Occipital lobe (tissue), 2 donors: ENCODE measurements around the gene PEX6. TPM values are rescaled to one million over a fixed set of nuclear protein-coding genes. Genes with fewer than 3 reads are reported as not detected.

Source experiments
- DNase-seq: peaks from one replicate; lab custom pipeline; 2025; lab: John Stamatoyannopoulos, UW
- total RNA-seq: library from RNA; depleted of rRNA; stranded (reverse); fragments of >200 nt; gene quantifications from one replicate; pipeline ENCODE4 v1.2.3, GENCODE V29; 2014

The PEX6 gene
- total RNA-seq, 1 donor from 2014 or later: 24.0 TPM

DNA sequence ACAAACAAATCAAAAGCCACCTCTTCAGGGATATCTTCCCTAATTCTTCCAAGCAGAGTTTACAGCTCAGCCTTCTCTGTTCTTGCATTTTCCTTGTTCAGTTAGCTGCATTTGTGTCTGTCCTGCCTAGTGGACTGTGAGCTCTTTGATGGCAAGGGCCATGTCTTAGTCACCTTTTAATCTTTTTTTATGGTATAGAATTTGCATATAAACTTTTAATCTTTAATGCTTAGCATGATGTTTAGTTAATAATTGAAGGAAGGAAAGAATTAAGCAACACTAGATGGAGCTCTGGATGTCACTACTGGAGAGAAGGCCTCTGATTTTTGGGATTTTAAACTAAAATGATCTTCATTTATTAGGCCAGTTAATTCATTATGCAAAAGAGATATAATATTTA is 17.5 kb upstream of the PEX6 start:
- no peak for DNase-seq

DNA sequence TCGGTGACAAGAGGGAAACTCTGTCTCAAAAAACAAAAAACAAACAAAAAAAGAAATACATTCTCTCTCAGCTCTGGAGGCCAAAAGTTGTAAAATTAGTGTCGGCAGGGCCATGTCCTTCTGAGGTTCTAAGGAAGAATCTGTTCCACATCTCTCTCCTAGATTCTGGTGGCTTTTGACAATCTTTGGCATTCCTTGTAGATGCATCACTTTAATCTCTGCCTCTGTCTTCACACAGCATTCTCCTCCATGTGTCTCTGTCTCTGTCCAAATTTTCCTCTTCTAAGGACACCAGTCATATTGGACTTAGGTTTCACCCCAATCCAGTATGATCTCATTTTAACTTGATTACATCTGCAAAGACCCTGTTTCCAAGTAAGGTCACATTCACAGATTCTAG is 14.5 kb upstream of the PEX6 start:
- no peak for DNase-seq

DNA sequence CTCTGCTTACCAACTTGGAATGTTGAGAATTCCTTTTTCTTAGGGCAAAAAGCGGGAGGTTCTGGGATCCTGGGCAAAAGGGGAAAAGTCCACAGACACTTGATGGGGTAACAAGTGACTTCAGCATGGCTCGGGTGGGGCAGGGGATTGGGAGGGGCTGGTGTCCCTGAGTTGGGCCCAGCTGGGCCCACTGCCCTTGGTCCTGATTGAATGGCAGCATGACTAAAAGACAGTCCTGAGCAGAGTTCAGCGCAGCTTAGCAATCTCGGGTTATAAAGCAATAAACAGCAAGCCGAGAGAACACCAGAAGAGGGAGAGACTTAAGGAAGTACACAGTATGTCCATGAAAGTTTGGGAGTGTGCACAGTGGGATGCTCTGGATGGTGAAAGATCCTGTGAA is 10.9 kb upstream of the PEX6 start:
- DNase-seq: no peak

DNA sequence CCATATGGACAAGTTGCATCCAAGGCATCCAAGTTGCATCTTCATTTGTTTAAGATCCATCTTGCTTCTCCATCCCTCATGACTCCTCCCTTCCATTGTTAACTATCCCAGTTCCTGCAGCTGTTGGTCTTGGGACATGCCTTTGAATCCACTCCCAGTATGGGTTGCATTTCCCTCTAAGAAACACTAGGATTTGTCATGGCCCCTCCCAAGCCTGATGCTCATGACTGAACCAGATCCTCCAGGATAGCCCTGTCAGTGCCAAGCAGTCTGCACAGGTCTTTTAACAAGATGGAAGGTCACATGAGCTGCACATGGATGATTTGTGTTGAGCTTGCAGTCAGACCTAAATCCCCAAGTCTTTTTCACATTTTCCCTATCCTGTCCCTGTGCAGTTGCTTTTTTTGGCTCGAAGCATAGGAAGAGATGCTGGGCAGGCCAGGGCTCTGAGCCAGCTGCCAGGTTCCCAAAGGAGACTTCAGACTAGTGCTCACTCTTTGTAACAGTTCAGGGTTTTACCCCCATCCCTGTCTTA is 9.6 kb upstream of the PEX6 start:
- DNase-seq: no peak

DNA sequence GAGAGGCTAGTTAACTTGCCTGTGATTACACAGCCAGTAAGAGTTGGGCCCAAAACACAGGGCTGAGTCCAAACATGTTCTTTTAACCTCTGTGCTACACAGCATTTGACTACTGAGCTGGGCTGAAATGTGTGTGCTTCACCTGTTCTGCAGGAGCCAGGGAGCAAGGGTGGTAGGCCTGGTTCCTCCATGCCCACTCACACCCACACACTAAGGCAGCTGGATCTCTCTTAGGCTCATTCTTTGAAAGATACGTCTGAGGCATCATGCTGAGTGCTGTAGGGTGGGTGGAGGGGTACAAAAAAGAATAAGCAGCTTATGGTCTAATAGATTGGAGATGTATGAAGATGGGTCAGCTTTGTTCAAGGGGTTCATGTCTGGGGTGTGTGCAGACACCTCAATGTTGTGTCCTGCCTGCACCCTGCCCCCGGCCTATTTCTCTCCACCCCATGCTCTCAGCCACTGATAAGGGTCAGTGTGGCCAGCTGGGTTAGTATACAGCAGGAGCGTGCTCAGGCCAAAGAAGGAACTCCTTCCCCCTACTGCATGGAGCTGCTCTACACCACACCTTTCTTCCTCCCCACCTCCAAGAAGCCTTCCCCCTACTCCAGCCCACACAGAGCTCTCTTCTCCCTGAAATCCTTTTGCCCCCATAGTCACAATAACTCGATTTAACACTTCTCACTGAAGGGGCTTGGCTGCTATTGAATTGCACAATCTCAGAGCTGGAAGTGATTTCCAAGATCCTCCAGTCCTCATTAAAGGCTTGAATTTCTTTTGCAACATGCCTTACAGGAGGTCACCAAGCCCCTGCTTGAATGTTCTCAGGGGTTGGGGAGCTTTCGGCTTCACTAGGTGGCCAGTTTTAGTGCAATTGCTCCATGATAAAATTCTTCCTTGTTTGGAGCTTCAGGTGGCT is 8.8 kb upstream of the PEX6 start:
- DNase-seq: no peak

DNA sequence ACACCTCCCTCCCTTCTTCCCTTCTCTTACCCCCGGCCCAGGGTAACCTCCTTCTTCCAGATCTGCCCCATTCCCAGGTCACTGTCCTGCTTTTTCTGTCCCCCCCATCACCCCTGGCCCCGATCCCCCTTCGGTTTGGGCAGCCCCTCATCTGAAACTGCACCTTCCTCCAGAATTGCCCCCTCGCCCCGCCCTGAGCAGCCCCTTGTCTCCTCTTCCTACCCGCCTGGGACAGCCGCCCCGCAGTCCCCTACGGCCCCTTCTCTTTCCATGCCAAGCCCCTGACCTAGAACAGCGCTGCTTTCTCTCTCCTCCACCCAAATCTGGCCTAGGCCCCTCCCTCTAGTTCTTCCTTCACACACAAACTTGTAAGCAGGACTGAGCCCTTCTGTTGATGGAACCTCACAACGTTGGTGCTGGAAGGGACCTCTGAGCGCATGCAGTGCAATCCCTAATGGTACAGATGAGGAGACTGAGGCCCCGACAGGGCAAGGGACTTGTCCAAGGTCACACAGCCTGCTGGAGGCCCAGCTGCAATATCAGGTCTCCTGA is 6.0 kb upstream of the PEX6 start:
- DNase-seq: no peak

DNA sequence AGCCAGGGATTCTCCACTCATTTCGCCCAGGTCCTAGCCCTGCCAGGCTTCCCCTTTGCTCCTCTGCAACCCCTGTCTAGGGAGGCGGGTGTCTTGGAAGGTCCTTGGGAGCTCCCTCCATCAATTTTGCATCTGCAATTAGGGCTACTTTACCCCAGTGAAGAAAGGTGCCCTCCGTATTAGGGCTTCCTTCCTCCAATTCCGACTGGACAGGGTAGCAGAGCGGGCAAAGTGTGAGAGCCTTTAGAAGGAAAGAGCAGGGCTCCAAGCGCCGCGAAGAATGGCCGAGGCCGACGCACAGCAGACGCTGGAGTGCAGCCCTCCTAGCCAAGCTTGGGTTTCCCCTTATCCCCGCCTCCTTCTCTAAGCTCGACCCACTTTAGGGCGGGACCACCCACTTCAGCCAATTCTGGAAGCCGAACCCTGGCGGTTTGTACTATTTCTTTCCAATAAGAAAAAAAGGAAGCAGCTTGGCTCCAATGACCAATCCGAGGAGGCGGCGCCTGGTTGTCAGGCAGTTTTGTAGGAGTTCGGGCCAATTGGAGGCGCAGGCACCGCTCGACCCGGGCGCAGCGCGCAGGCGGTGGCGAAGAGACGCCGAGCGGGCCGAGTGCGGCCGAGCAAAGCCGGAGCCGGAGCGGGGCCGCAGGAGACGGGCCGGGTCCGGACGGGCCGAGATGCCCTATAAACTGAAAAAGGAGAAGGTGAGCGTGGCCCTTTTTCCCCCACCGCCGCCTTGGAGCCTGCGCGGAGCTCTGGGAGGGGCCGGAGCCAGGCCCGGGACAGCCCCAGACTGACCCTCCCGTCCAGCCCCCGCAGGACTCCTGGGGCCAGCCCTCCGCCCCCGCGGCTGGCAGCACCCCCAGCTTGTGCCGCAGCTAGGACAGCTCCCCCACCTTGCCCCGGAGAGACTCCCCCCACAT is 5.3 kb upstream of the PEX6 start, which contains the start of gene PPP2R5D:
Gene PPP2R5D, plus strand, starts transcription at position 570 of the 923 bp plus-strand sequence. Its CDS starts 108 bp downstream, at position 678.
- DNase-seq: peak; percentile 98

DNA sequence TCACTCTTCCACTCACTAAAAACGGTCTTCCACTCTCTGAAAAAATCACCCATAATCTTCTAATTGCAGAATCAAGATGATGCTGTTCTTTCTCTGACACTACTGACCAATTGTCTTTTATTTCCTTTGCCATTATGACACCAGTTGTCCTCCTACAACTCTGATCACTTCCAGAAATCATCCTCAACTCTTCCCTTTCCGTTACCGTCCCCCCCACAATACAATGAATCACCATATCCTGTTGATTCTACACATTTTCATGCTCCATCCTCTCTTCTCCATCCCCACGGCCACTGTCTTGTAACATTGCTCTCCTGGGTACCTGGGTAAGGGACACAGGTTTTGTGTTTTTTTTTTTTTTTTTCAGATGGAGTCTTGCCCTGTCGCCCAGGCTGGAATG is 2.9 kb upstream of the PEX6 start:
- DNase-seq: no peak

DNA sequence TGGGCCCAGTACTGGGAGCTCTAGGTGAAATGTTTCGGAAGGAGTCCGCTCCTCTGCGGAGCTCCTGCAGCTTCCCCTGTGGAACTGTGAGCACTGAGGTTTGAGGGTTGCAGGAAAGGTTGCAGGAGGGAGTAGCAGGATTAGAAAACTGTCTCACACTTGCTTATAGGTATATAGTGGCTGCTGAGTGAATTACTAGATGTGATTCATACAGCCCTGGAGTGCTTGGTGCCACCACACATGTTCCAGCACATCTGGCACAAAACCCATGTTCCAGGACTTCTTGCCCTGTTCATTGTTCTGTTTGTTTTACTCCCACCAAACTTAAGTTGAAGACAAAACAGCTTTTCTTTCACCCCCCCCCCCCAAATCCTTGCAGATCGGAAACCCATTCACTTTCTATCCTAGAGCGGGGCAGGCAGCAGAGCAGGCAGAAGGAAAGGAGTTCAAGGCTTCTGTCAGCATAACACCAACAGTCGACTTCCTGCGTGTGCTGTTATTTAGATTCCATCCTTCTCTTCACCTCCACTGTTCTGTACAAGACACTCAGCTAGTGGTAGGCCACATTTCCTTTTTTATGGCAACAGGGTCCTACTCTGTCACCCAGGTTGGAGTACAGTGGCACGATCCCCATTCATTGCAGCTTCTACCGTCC is 669 bp upstream of the PEX6 start:
- no peak for DNase-seq

DNA sequence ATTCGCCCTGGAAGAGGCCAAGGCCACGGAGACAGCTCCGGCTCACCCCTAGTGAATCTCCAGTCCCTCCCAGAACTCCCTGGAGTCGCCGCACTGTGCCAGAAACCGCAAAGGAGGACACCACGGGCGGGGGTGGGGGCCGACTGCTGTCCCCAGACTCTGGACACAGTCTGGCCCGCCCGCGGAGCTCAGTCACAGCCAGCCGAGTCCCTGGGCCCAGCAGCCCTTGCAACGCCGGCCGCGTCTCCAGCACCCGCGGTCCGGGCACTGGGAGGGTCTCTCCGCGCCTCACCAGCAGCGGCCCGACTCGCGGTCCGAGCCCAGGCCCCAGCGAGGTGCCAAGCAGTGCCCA is 518 bp downstream of the PEX6 start:
- peak; percentile 20 for DNase-seq

DNA sequence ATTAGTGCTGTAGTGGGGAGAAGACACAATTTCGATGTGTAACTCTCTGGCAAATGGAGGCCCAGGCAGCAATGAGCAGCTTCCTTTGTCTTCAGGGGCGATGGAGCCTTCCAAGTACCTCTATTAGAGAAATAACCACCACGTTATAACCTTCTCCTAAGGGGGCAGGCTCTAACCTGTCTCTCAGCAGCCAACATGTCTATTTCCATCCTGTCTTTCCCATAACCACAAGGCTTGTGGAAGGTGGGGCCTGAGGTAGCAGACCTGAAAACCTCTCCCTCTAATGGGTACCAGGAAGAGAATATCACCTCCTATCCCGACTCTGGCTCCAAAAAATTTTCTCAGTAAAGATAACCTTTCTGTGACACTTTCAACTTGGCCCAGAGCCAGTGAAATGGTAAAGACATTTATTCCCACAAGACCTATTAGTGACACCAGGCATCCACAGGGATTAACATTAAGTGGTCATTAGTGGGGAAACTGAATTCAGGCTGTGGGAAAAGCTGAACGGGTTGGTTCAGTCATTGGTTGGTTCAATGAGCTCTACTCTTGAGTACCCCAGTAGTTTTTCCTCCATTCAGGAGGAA is 4.0 kb downstream of the PEX6 start:
- DNase-seq: no peak

DNA sequence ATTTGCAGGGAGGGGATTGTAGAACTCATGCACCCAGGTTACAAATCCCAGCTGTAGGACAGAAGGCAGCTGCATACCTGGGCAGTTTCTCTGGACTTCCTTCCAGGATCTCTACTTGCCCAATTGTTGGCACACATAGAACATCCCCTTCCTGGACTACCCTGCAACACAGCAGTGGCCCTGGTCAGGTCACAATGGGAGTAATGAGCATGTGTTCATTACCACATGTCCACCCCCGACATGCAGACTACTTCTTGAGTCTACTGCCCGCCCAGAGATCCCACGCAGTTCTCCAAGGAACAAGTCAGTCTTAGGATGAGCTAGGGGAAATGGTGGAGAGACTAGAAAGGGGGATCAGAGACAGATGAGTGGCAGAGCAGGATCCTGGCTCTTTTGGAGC is 5.1 kb downstream of the PEX6 start:
- no peak for DNase-seq

DNA sequence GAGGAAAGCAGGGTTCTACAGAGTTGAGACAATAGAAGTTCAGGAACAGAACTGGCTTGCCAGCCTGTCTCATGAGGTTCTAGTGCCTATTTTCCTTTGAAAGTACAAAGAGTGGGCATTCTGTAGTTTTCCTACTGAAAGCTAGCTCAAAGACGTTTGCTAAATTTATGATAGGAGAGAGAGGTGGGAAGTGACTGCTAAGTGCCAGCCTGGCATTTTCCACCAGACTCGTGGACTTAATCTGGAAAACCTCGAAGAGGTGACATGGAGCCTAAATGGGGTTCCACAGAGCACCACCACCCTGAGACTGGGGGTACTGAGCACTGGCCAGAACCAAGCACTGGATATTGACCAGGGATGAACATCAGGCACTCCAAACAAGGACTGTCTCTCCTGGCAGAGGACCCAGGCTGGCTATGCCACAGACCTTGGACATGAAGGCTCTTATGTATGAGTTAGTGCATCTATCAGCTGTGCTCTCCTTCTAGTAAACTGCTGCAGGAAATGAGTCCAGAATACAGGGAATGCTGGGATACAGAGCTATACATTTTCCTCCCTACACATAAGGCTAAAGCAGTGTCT is 7.1 kb downstream of the PEX6 start:
- DNase-seq: no peak

DNA sequence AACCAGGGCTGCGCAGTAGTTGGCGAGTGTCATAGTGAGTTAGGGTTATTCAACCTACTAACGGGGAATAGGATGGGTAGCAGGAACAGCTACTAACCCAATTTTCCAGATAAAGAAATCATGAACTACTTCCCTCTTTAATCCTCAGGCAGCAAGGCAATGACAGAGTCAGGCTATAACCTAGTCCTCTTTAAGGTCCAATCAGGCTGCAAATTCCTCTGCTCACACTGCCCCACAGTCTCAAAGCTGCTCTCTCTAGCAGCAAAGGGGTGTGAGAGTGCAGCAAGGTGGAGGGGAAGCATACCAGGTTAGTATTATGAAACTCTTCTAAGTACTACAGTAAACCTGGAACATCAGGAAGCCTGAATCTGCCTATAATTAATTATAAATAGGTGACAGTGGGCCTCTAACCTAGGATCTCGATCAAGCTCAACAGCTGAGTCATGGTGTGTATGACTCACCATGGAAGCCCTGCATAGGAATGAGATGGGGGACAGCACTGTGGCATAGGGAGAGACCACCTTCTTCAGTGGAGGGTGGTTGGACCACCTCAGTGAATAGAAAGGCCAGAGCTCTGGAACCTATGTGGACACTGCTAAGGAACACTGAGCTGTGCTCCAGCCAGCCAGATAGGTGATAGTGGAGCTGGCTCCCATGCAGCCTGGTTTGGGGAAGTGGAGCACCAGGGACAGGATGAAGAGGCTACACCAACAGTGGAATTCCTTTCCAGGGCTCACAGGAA is 7.9 kb downstream of the PEX6 start:
- no peak for DNase-seq

DNA sequence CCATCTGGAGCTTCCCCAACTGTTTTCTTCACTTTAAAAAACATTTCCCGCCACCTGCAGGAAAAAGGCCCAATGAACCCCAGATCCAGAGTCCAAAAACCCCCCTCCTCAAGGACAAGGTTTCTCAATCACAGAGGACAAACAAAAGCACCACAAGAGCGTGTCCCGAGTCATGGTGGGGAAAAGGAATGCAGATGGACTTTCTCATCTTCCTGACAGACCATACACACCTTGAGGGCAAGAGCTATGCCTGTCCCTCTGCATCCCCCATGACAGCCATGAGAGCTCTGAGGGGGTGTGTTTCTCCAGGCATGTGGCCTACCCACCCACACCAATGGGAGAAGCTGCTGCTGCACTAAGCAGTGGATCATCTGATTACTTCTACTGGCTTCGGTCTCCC is 9.0 kb downstream of the PEX6 start:
- DNase-seq: no peak

DNA sequence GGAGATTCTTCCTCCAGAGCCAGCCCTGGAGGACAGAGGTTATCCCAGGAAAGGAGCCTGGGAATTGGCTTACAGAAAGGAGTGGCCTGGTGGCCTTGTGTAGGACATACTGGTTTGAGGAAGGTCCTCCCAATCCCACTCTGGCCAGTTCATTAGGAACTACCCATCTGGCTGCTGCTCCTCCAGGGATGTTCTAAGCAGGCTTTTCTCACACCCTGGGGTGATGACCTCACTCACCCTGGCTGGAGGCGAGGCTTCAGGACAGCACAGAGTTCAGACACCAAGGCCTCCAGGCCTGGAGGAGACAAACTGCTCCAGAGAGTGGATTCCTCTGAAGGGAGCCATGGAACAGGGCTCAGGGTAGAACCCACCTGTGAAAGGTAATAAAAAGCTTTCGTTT is 9.6 kb downstream of the PEX6 start:
- DNase-seq: no peak

DNA sequence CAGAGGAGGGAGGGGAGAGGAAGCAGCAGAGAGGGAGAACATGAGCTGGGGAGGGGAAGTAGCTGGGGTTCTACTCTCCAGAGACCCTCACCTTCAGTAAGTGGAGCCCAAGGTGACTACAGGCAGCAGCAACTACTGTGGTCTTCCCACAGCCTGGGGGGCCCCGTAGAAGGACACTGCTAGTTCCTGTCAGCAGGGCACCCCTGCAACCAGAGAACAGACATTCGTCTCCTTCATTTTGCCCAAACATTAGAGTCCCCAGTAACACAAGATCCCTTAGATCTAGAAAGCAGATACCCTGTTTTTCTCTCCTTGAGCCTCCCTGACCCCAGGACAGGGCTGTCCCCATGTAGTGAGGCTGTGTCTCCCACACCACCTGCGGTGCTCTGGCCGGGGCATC is 10.2 kb downstream of the PEX6 start:
- DNase-seq: no peak

DNA sequence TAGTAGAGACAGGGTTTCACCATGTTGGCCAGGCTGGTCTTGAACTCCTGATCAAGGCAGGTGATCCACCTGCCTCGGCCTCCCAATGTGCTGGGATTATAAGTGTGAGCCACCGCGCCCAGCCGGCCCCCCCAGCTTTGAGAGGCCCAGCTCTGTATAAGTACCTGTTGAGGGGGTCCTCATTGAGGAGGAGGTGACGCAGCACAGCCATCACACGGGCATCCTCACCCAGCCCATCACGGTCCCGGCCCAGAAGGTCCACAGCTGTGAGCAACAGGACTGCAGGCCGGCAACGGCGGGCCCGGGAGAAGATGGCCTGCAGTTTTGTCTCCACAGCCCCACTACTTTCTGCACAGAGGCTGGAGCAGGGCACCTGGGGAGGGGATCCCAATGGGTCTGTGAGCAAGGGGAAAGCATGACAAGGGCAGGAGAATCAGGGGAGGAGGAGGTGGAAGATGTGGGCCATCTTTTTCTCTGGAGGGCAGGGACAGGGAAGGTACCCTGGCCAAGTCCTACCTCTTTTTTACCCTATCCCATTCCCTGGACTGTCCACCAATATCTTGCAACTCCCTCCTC is 10.8 kb downstream of the PEX6 start:
- no peak for DNase-seq

DNA sequence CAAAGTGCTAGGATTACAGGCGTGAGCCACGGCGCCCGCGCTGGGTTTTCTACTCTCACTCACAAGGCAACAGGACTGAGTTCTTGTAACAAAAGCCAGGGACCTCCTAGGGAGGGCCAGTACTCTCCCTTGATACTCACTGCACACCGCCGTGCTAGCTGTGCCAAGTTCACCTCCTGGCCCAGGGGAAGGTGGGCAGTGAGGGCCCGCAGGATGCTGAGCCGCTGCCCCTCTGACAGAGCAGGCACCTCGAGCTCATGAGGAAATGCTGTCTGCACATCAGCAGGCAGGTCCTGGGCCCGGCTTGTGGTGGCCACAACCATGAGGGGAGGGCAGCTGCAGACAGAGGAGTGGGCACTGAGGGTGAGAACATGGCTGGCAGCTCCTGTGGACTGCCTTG is 11.8 kb downstream of the PEX6 start:
- no peak for DNase-seq

DNA sequence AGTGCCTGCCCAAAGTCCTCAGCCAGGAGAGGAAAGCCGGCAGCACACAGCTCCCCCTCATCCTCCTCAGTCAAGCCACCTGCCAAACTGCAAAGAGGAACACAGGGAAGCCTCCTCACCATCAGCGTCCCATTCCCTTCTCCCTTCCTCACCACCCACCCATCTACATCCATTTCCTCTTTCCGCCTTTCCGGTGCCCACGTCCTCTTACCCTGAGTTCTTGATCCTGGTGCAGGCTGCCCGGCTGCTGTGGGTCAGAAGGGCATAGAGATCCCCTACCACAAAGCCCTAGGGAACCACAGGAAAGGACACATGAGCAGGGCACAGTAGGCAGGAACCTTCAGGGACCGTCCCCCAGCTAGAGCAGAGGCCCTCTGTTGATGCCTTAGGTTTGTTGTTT is 12.4 kb downstream of the PEX6 start:
- DNase-seq: no peak
